ENCODE results near the gene EEF2. TPM values are rescaled to one million over a fixed set of nuclear protein-coding genes. Genes with fewer than 3 reads are reported as not detected.
"Not testable (repeated sequence)": the region's sequence is repeated elsewhere in the genome, so short reads cannot be mapped to it uniquely, and the experiment has no call there.

The EEF2 gene
- total RNA-seq, 1 donor from 2014 or later: 1,288 TPM

- peaks cover 17% of the 10 kb centered on the region for H3K4me1 ChIP-seq
- Mint-ChIP-seq H3K27me3 (ENCODE audit: insufficient read depth, low read depth) (peaks cover 6% of the 10 kb centered on the region), H3K36me3 (peaks cover 11% of the 10 kb centered on the region), H3K4me1 (peaks cover 30% of the 10 kb centered on the region), H3K27ac (peak overlapping the region; percentile 99), H3K9me3 (no peaks in the 10 kb centered on the region), H3K4me3 (peak overlapping the region; percentile 98)
- H3F3A ChIP-seq (ENCODE audit: low read depth): peaks cover 39% of the 10 kb centered on the region
- H3K79me2 ChIP-seq (ENCODE audit: low read depth): peaks cover 45% of the 10 kb centered on the region
- H3K4me2 ChIP-seq: peak overlapping the region; percentile 90
- TF ChIP-seq EZH2phosphoT487 (IDR thresholded peaks at IDR 0.05) (no peak), EZH2 (IDR thresholded peaks at IDR 0.05) (no peak)
- TF ChIP-seq, protein P1, sequence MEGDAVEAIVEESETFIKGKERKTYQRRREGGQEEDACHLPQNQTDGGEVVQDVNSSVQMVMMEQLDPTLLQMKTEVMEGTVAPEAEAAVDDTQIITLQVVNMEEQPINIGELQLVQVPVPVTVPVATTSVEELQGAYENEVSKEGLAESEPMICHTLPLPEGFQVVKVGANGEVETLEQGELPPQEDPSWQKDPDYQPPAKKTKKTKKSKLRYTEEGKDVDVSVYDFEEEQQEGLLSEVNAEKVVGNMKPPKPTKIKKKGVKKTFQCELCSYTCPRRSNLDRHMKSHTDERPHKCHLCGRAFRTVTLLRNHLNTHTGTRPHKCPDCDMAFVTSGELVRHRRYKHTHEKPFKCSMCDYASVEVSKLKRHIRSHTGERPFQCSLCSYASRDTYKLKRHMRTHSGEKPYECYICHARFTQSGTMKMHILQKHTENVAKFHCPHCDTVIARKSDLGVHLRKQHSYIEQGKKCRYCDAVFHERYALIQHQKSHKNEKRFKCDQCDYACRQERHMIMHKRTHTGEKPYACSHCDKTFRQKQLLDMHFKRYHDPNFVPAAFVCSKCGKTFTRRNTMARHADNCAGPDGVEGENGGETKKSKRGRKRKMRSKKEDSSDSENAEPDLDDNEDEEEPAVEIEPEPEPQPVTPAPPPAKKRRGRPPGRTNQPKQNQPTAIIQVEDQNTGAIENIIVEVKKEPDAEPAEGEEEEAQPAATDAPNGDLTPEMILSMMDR (IDR thresholded peaks at IDR 0.05): peak; percentile 11
- H3K9me3 ChIP-seq (ENCODE audit: low read depth): no peaks in the 10 kb centered on the region
- H3K27me3 ChIP-seq: no peaks in the 10 kb centered on the region
- DNase-seq (ENCODE audit: low spot score): peak; percentile 54
- peaks cover 67% of the 10 kb centered on the region for H4K20me1 ChIP-seq (ENCODE audit: low read depth)
- peak overlapping the region; percentile 91 for H3K27ac ChIP-seq
- H3K9ac ChIP-seq: peak overlapping the region; percentile 92
- H3K36me3 ChIP-seq: no peaks in the 10 kb centered on the region
- H2AFZ ChIP-seq (replicated peaks): no peak overlapping the region
- H3K4me3 ChIP-seq: peak overlapping the region; percentile 89
Observed at GRCh38 chr19:3969435-3970312, 15.6 kb downstream of the EEF2 start.

GRCh38 chr19:3968556-3969434 is 16.5 kb downstream of the EEF2 start:
- Histone ChIP-seq H3K9me3 (ENCODE audit: low read depth) (no peaks in the 10 kb centered on the region), H3K36me3 (no peaks in the 10 kb centered on the region), H2AFZ (replicated peaks) (no peak overlapping the region), H4K20me1 (ENCODE audit: low read depth) (peaks cover 70% of the 10 kb centered on the region), H3K4me1 (peaks cover 17% of the 10 kb centered on the region), H3K9ac (no peak overlapping the region), H3K27ac (peak overlapping the region; percentile 91), H3F3A (ENCODE audit: low read depth) (peaks cover 39% of the 10 kb centered on the region), H3K4me3 (peak overlapping the region; percentile 89), H3K79me2 (ENCODE audit: low read depth) (peaks cover 45% of the 10 kb centered on the region), H3K27me3 (no peaks in the 10 kb centered on the region), H3K4me2 (peak overlapping the region; percentile 90)
- Mint-ChIP-seq H3K9me3 (no peaks in the 10 kb centered on the region), H3K27ac (peak overlapping the region; percentile 99), H3K27me3 (ENCODE audit: insufficient read depth, low read depth) (peaks cover 6% of the 10 kb centered on the region), H3K4me3 (peak overlapping the region; percentile 98), H3K4me1 (peaks cover 30% of the 10 kb centered on the region), H3K36me3 (peaks cover 11% of the 10 kb centered on the region)
- TF ChIP-seq, protein P1 (IDR thresholded peaks at IDR 0.05): no peak
- TF ChIP-seq EZH2phosphoT487 (IDR thresholded peaks at IDR 0.05) (no peak), EZH2 (IDR thresholded peaks at IDR 0.05) (no peak)
- DNase-seq (ENCODE audit: low spot score): peak; percentile 96

DNA sequence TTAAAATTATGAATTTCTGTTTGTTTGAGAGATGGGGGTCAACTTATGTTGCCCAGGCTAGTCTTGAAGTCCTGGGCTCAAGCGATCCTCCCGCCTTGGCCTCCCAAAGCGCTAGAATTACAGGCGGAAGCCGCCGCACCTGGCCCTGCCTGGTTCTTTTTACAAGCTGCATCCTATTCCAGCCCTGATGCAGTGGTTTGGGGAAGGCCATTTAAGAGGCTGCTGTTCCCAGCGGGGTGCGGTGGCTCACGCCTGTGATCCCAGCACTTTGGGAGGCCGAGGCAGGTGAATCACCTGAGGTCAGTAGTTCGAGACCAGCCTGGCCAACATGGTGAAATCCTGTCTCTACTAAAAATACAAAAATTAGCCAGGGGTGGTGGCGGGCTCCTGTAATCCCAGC is 17.3 kb downstream of the EEF2 start:
- H3K4me3 Mint-ChIP-seq: peak overlapping the region; percentile 98
- H3K27ac ChIP-seq: peak overlapping the region; percentile 91

More for the DNA sequence above, 17.3 kb downstream of the EEF2 start:
- DNase-seq (ENCODE audit: low spot score): peak; percentile 4
- Histone ChIP-seq H3F3A (ENCODE audit: low read depth) (peaks cover 39% of the 10 kb centered on the region), H3K4me3 (peak overlapping the region; percentile 14), H3K4me2 (peak overlapping the region; percentile 56), H4K20me1 (ENCODE audit: low read depth) (peaks cover 74% of the 10 kb centered on the region), H3K79me2 (ENCODE audit: low read depth) (peaks cover 45% of the 10 kb centered on the region), H3K4me1 (peaks cover 17% of the 10 kb centered on the region)
- H3K9me3 ChIP-seq (ENCODE audit: low read depth); H3K9me3 Mint-ChIP-seq; H3K9ac ChIP-seq; H3K27me3 Mint-ChIP-seq (ENCODE audit: insufficient read depth, low read depth); H3K36me3 ChIP-seq; H2AFZ ChIP-seq (replicated peaks); H3K27me3 ChIP-seq: not testable (repeated sequence)
- H3K36me3 Mint-ChIP-seq: peaks cover 11% of the 10 kb centered on the region
- H3K4me1 Mint-ChIP-seq: peaks cover 30% of the 10 kb centered on the region
- H3K27ac Mint-ChIP-seq: peak overlapping the region; percentile 99

All from neural progenitor cell (in vitro differentiated cells).